PC-9 (cell line): ENCODE data around the gene TIGAR. TPM values are rescaled to one million over a fixed set of nuclear protein-coding genes. Genes with fewer than 3 reads are reported as not detected.

Source experiments
- BruUV-seq: library from RNA; stranded (reverse); fragments of 400-500 nt; replicated peaks from 2 replicates; lab custom pipeline; 2021; lab: Mats Ljungman, UMichigan
- CTCF ChIA-PET: fragments of 300-600 bp; sonication (Branson Sonifier 250); formaldehyde crosslinking; loops from one replicate; lab custom pipeline; 2022; ENCODE audit warnings: antibody characterized with exemption; lab: Charles Lee
- POLR2A ChIA-PET: fragments of 300-600 bp; sonication (Branson Sonifier 250); formaldehyde crosslinking; loops from one replicate; lab custom pipeline; 2022; ENCODE audit warnings: antibody characterized with exemption; ENCODE audit not compliant: unreplicated experiment; lab: Charles Lee
- DNase-seq, 2 experiments: peaks; one replicate each; pipeline versions ENCODE4 v3.0.0 to v3.0.0-alpha.2; 2015 to 2022; ENCODE audit warnings: mixed read lengths in 1 of 2
- H2AFZ ChIP-seq: fragments of 200-600 bp; sonication (generic); 2 replicates; pipeline ENCODE4 v1.8.1; 2017; ENCODE audit warnings: antibody characterized with exemption
- H3F3A ChIP-seq: fragments of 200-600 bp; sonication (generic); 2 replicates; pipeline ENCODE4 v1.8.1; 2017; ENCODE audit warnings: antibody characterized with exemption, mild to moderate bottlenecking, low read depth; ENCODE audit not compliant: insufficient read depth
- H3K27ac ChIP-seq: fragments of 200-600 bp; sonication (generic); 2 replicates; pipeline ENCODE4 v1.6.1; 2016; ENCODE audit warnings: mixed run types
- H3K27me3 ChIP-seq: fragments of 200-600 bp; sonication (generic); 2 replicates; pipeline ENCODE4 v1.6.1; 2016; ENCODE audit warnings: low read depth, mixed run types; ENCODE audit not compliant: insufficient read depth
- H3K36me3 ChIP-seq: fragments of 200-600 bp; sonication (generic); 2 replicates; pipeline ENCODE4 v1.6.1; 2016; ENCODE audit warnings: low read depth, mixed run types
- H3K4me1 ChIP-seq: fragments of 200-600 bp; sonication (generic); replicated peaks from 2 replicates; pipeline ENCODE4 v1.6.1; 2016; ENCODE audit warnings: mixed run types; ENCODE audit not compliant: insufficient read depth
- H3K4me2 ChIP-seq: fragments of 200-600 bp; sonication (generic); 2 replicates; pipeline ENCODE4 v1.6.1; 2017; ENCODE audit warnings: mixed run types
- H3K4me3 ChIP-seq: fragments of 200-600 bp; sonication (generic); 2 replicates; pipeline ENCODE4 v1.6.1; 2016; ENCODE audit warnings: mixed run types
- H3K79me2 ChIP-seq: fragments of 200-600 bp; sonication (generic); 2 replicates; pipeline ENCODE4 v1.6.1; 2017; ENCODE audit warnings: low read depth, mixed run types
- H3K9me2 ChIP-seq: fragments of 200-600 bp; sonication (generic); 2 replicates; pipeline ENCODE4 v1.8.1; 2017; ENCODE audit warnings: mild to moderate bottlenecking; ENCODE audit not compliant: insufficient read depth
- H3K9me3 ChIP-seq: fragments of 200-600 bp; sonication (generic); 2 replicates; pipeline ENCODE4 v1.8.1; 2016; ENCODE audit warnings: low read depth; ENCODE audit not compliant: insufficient read depth
- H4K20me1 ChIP-seq: fragments of 200-600 bp; sonication (generic); 2 replicates; pipeline ENCODE4 v1.8.1; 2017; ENCODE audit not compliant: insufficient read depth
- EZH2 ChIP-seq: fragments of 200-600 bp; sonication (generic); IDR thresholded peaks from 2 replicates; pipeline ENCODE4 v1.8.0; 2017; ENCODE audit warnings: antibody characterized with exemption, low read depth
- intact Hi-C: fragments of 100-400 bp; cut with micrococcal nuclease; formaldehyde crosslinking; loops from one replicate; pipeline ENCODE4 v1.10.0; 2022; ENCODE audit not compliant: unreplicated experiment
- total RNA-seq: library from RNA; stranded (reverse); gene quantifications from 2 replicates; pipeline ENCODE4 v1.2.3, GENCODE V29; 2021
- TF ChIP-seq, protein P1 (sequence below): fragments of 200-600 bp; sonication (generic); conservative IDR thresholded peaks from 2 replicates; pipeline ENCODE4 v1.6.1; 2017; ENCODE audit warnings: mixed run types, antibody characterized with exemption, mild to moderate bottlenecking, moderate library complexity

The TIGAR gene
- total RNA-seq, 1 experiment from 2014 or later: 13.2 TPM

DNA sequence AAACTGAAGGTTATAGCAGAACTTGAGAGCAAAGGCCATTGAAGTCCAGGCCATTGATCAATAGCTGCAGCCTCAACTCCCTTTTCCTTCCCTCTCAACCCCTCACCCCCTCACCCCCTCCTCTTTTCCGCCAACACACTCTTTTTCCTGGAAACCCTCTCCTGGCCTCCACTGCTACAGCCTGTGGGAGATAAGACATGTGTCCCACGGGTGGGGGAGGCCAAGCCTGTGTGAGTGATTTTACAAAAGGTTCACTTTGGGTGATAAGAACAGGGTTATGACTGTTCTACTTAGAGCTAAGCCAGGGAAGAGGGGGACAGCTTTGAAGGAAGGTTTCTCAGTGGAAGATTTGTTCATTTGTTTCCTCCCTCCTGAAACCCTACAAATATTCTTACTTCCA, 67.6 kb downstream of the TIGAR start:
- ChIA-PET POLR2A (no interaction called here), CTCF (no interaction called here)
- Histone ChIP-seq H3K36me3 (no peaks in the 10 kb centered on the region), H3K4me3 (no peak overlapping the region), H4K20me1 (0 out of 2 replicates have a peak, but pooled peaks cover 3% of the 10 kb centered on the region), H3K27me3 (peaks cover 84% of the 10 kb centered on the region), H3K4me1 (no peaks in the 10 kb centered on the region), H3K4me2 (no peak overlapping the region), H3K27ac (no peak overlapping the region), H3K79me2 (no peaks in the 10 kb centered on the region), H2AFZ (no peak overlapping the region), H3K9me2 (no peaks in the 10 kb centered on the region), H3F3A (no peaks in the 10 kb centered on the region), H3K9me3 (no peaks in the 10 kb centered on the region)
- no TSS peak for BruUV-seq
- no peak for TF ChIP-seq EZH2
- TF ChIP-seq, protein P1, sequence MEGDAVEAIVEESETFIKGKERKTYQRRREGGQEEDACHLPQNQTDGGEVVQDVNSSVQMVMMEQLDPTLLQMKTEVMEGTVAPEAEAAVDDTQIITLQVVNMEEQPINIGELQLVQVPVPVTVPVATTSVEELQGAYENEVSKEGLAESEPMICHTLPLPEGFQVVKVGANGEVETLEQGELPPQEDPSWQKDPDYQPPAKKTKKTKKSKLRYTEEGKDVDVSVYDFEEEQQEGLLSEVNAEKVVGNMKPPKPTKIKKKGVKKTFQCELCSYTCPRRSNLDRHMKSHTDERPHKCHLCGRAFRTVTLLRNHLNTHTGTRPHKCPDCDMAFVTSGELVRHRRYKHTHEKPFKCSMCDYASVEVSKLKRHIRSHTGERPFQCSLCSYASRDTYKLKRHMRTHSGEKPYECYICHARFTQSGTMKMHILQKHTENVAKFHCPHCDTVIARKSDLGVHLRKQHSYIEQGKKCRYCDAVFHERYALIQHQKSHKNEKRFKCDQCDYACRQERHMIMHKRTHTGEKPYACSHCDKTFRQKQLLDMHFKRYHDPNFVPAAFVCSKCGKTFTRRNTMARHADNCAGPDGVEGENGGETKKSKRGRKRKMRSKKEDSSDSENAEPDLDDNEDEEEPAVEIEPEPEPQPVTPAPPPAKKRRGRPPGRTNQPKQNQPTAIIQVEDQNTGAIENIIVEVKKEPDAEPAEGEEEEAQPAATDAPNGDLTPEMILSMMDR: no peak
- no peak for DNase-seq
- intact Hi-C loops: no loop called here

DNA sequence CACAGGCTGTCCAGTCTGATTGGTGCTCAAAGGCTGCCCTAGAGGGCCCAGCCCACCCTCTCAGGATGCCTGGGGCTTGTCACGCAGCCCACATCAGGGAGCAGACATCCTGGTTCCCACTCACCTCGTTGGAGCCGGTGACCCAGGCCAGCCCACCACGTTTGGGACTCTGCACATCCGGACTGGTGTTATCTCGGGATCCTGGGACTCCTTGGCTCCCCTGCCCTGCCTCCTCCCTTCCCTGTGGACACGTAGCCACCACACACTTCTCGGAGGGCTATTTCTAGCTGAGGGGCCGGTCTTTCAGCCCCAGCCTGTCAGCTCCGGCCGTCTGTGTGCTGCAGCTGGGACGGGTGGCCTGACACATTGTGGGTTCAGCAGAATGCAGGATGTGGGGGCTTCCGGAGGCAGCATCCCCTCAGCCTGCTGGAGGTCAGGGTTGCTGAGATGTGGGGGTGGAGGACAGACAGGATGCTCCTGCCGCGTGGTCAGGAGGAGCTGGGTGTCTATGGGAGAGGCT, 71.3 kb downstream of the TIGAR start:
- H4K20me1 ChIP-seq: 0 out of 2 replicates have a peak, but pooled peaks cover 3% of the 10 kb centered on the region
- H3K36me3 ChIP-seq: no peaks in the 10 kb centered on the region
- H3F3A ChIP-seq: no peaks in the 10 kb centered on the region
- no peaks in the 10 kb centered on the region for H3K79me2 ChIP-seq
- H3K9me3 ChIP-seq: no peaks in the 10 kb centered on the region
- no peak overlapping the region for H3K4me3 ChIP-seq
- BruUV-seq: no TSS peak
- no peak for DNase-seq
- TF ChIP-seq, protein P1: no peak
- TF ChIP-seq EZH2: no peak
- ChIA-PET CTCF (no interaction called here), POLR2A (no interaction called here)
- H3K4me2 ChIP-seq: no peak overlapping the region
- H3K9me2 ChIP-seq: no peaks in the 10 kb centered on the region
- no peak overlapping the region for H3K27ac ChIP-seq
- peaks cover 85% of the 10 kb centered on the region for H3K27me3 ChIP-seq
- intact Hi-C loops: no loop called here
- no peak overlapping the region for H2AFZ ChIP-seq
- H3K4me1 ChIP-seq: no peaks in the 10 kb centered on the region

DNA sequence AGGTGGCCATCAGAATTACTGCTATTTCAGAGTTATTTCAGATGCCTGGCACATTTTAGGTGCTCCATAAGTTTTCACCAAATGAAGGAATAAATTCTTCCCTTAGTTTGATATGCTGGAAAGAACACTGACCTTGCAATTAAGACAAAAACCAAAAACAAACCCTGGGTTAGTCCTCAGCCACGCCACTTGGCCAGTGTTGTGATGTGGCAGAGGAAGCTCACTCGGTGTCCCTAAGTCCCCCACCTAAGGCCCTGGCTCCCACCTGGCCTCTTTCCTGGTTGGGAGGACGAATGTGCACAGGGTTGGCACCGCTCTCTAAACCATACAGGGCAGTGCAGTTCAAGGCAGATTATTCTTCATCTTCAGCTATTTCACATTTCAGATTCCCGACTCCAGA, 72.2 kb downstream of the TIGAR start:
- TF ChIP-seq, protein P1: no peak
- no peak for TF ChIP-seq EZH2
- DNase-seq: no peak
- H3K9me2 ChIP-seq: no peaks in the 10 kb centered on the region
- H3K27ac ChIP-seq: no peak overlapping the region
- no peak overlapping the region for H3K4me3 ChIP-seq
- no peaks in the 10 kb centered on the region for H3F3A ChIP-seq
- no peaks in the 10 kb centered on the region for H3K79me2 ChIP-seq
- no peaks in the 10 kb centered on the region for H3K4me1 ChIP-seq
- no peaks in the 10 kb centered on the region for H3K36me3 ChIP-seq
- CTCF ChIA-PET: no interaction called here
- intact Hi-C loops: no loop called here
- H3K27me3 ChIP-seq: peaks cover 90% of the 10 kb centered on the region
- no peak overlapping the region for H3K4me2 ChIP-seq
- H3K9me3 ChIP-seq: no peaks in the 10 kb centered on the region
- POLR2A ChIA-PET: no interaction called here
- H2AFZ ChIP-seq: no peak overlapping the region
- H4K20me1 ChIP-seq: 0 out of 2 replicates have a peak, but pooled peaks cover 3% of the 10 kb centered on the region
- no TSS peak for BruUV-seq
